Astrocyte (in vitro differentiated cells and primary cell): ENCODE data around the gene CCDC88B.

ENCODE experiments used
- CTCF ChIP-seq: IDR thresholded peaks from 2 replicates; pipeline ENCODE4 v1.5.1; 2011; ENCODE audit warnings: low read depth, mild to moderate bottlenecking, inconsistent platforms, low read length, moderate library complexity; ENCODE audit not compliant: insufficient read depth
- EZH2 ChIP-seq: IDR thresholded peaks from 2 replicates; pipeline ENCODE4 v1.6.1; 2012; ENCODE audit warnings: mild to moderate bottlenecking, low read length, inconsistent platforms; ENCODE audit not compliant: insufficient read depth

- TF ChIP-seq CTCF (no peak), EZH2 (no peak)
Measured at GRCh38 chr11:64314146-64314804, 25.7 kb upstream of the CCDC88B start.
